GM23338 (cell line): Measurements from ENCODE around the gene TBCD. TPM values are rescaled to one million over a fixed set of nuclear protein-coding genes. Genes with fewer than 3 reads are reported as not detected.
A peak's percentile ranks its signal among the peaks of the same experiment; 100 is the strongest.

Experiments used
- ATAC-seq: fragments of 200-7000 bp; cut with Tn5 transposase; 3 replicates; pipeline ENCODE4 v1.9.1; 2020
- DNase-seq: peaks from one replicate; pipeline ENCODE4 v3.0.0-alpha.2; 2015; ENCODE audit warnings: low spot score
- H2AFZ ChIP-seq: fragments of 200-600 bp; sonication (generic); 2 replicates; pipeline ENCODE4 v1.8.0; 2016; ENCODE audit warnings: antibody characterized with exemption, mild to moderate bottlenecking, moderate library complexity
- H3F3A ChIP-seq: fragments of 200-600 bp; sonication (generic); replicated peaks from 2 replicates; pipeline ENCODE4 v1.8.0; 2017; ENCODE audit warnings: antibody characterized with exemption, mixed run types, low read depth
- H3K27ac ChIP-seq: fragments of 200-600 bp; sonication (generic); 2 replicates; pipeline ENCODE4 v1.6.1; 2016; ENCODE audit warnings: low read depth
- H3K27me3 ChIP-seq: fragments of 200-600 bp; sonication (generic); 2 replicates; pipeline ENCODE4 v1.8.0; 2016; ENCODE audit warnings: mild to moderate bottlenecking, mixed run types, moderate library complexity; ENCODE audit not compliant: insufficient read depth
- H3K36me3 ChIP-seq: fragments of 200-600 bp; sonication (generic); 2 replicates; pipeline ENCODE4 v1.8.0; 2016; ENCODE audit warnings: mild to moderate bottlenecking; ENCODE audit not compliant: insufficient read depth
- H3K4me1 ChIP-seq: fragments of 200-600 bp; sonication (generic); 2 replicates; pipeline ENCODE4 v1.8.0; 2016; ENCODE audit warnings: mild to moderate bottlenecking, moderate library complexity; ENCODE audit not compliant: insufficient read depth
- H3K4me2 ChIP-seq: fragments of 200-600 bp; sonication (generic); 2 replicates; pipeline ENCODE4 v1.7.1; 2017; ENCODE audit warnings: mixed run types
- H3K4me3 ChIP-seq: fragments of 200-600 bp; sonication (generic); 2 replicates; pipeline ENCODE4 v1.6.1; 2016; ENCODE audit warnings: mixed run types
- H3K79me2 ChIP-seq: fragments of 200-600 bp; sonication (generic); replicated peaks from 2 replicates; pipeline ENCODE4 v1.8.0; 2017; ENCODE audit warnings: mild to moderate bottlenecking; ENCODE audit not compliant: insufficient read depth
- H3K9me2 ChIP-seq: fragments of 200-600 bp; sonication (generic); 2 replicates; pipeline ENCODE4 v1.8.0; 2017; ENCODE audit not compliant: insufficient read depth
- H4K20me1 ChIP-seq: fragments of 200-600 bp; sonication (generic); replicated peaks from 2 replicates; pipeline ENCODE4 v1.8.0; 2017; ENCODE audit warnings: mild to moderate bottlenecking; ENCODE audit not compliant: insufficient read depth
- H3K27ac Mint-ChIP-seq: 2 replicates; pipeline ENCODE4 v1.8.0; 2020; ENCODE audit warnings: inconsistent platforms, mild to moderate bottlenecking, moderate library complexity, mixed read lengths
- H3K27me3 Mint-ChIP-seq: 3 replicates; pipeline ENCODE4 v1.8.0; 2022; ENCODE audit warnings: low read depth, mild to moderate bottlenecking, moderate library complexity, mixed read lengths, inconsistent platforms; ENCODE audit not compliant: insufficient read depth, poor library complexity
- H3K36me3 Mint-ChIP-seq: 3 replicates; pipeline ENCODE4 v1.8.0; 2021; ENCODE audit warnings: low read depth, mild to moderate bottlenecking, inconsistent platforms, moderate library complexity, mixed read lengths
- H3K4me1 Mint-ChIP-seq: 3 replicates; pipeline ENCODE4 v1.8.0; 2020; ENCODE audit warnings: mild to moderate bottlenecking, inconsistent platforms, mixed read lengths
- H3K4me3 Mint-ChIP-seq: 3 replicates; pipeline ENCODE4 v1.8.0; 2021; ENCODE audit warnings: moderate library complexity, mild to moderate bottlenecking, inconsistent platforms, mixed read lengths
- H3K9me3 Mint-ChIP-seq: 3 replicates; pipeline ENCODE4 v1.8.0; 2020; ENCODE audit warnings: moderate library complexity, mild to moderate bottlenecking, inconsistent platforms, mixed read lengths
- CREB1 ChIP-seq: fragments of 250-450 bp; sonication (Bioruptor Pico); IDR thresholded peaks from 2 replicates; pipeline ENCODE4 v1.5.0; 2020; ENCODE audit warnings: low read depth, mild to moderate bottlenecking, moderate library complexity
- CTCF ChIP-seq, 2 experiments: fragments of 200-600 bp in 1 of 2; sonication (generic) in 1 of 2; conservative IDR thresholded peaks; 2 replicates each; pipeline versions ENCODE4 v1.5.1 to v1.6.1; 2016 to 2017; ENCODE audit warnings: antibody characterized with exemption in 2 of 2, low read depth in 2 of 2, mild to moderate bottlenecking in 2 of 2, moderate library complexity in 1 of 2
- EZH2 ChIP-seq: fragments of 200-600 bp; sonication (generic); IDR thresholded peaks from one replicate; pipeline ENCODE4 v1.8.0; 2017; ENCODE audit warnings: antibody characterized with exemption, mild to moderate bottlenecking, low read depth; ENCODE audit not compliant: unreplicated experiment
- EZH2phosphoT487 ChIP-seq: fragments of 200-600 bp; sonication (generic); IDR thresholded peaks from one replicate; pipeline ENCODE4 v1.8.1; 2018; ENCODE audit warnings: antibody characterized with exemption; ENCODE audit not compliant: unreplicated experiment
- POLR2AphosphoS5 ChIP-seq: IDR thresholded peaks from 2 replicates; pipeline ENCODE4 v1.6.1; 2016; ENCODE audit warnings: antibody characterized with exemption, low read depth
- REST ChIP-seq: IDR thresholded peaks from one replicate; pipeline ENCODE4 v1.6.1; 2018; ENCODE audit warnings: antibody characterized with exemption; ENCODE audit not compliant: unreplicated experiment
- STAT1 ChIP-seq: IDR thresholded peaks from one replicate; pipeline ENCODE4 v1.6.1; 2016; ENCODE audit warnings: antibody characterized with exemption; ENCODE audit not compliant: unreplicated experiment
- ZNF114 ChIP-seq: fragments of 250-450 bp; sonication (Bioruptor Pico); IDR thresholded peaks from 2 replicates; pipeline ENCODE4 v1.5.0; 2020; ENCODE audit warnings: mild to moderate bottlenecking, moderate library complexity
- ZNF331 ChIP-seq: fragments of 250-450 bp; sonication (Bioruptor Pico); IDR thresholded peaks from 2 replicates; pipeline ENCODE4 v1.5.0; 2020; ENCODE audit warnings: low read depth, mild to moderate bottlenecking, moderate library complexity
- polyA plus RNA-seq: library from polyadenylated mRNA; unstranded; fragments of >200 nt; fragmentation: Nextera tagmentation; extraction: Ambion mirVana; gene quantifications from 2 replicates; pipeline ENCODE4 v1.2.1, GENCODE V29; 2016
- total RNA-seq: library from RNA; depleted of rRNA; stranded (reverse); fragments of >200 nt; shearing (Covaris generic); gene quantifications from 2 replicates; pipeline ENCODE4 v1.2.3, GENCODE V29; 2014
- TF ChIP-seq, protein P1 (sequence below): IDR thresholded peaks from 2 replicates; pipeline ENCODE4 v1.6.1; 2016; ENCODE audit warnings: antibody characterized with exemption

The TBCD gene
- total and polyA plus RNA-seq, 2 experiments from 2014 or later = 75.0 to 116 TPM

DNA sequence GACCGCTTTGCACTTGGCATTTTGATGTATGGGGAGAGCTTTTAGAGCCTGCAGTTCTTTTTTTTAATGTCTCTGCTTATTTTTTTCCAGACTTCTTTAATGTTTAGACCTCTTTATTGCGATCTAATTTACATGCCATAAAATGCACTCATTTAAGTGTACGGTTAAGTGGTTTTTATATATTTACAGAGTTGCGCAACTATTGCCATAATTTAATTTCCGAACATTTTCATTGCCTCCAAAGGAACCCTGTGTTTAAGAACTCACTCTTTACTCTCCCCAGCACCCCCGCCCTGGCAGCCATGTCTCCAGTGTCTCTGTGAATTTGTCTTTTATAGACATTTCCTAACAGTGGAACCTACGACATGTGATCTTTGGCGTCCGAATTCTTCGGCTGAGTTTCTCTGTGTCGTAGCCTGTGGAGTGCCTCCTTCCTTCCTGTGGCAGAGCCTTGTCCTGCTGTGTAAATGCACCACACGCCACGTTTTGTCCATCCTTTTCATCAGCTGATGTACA, 64.0 kb downstream of the TBCD start (continued):
- no peak for TF ChIP-seq CTCF (conservative IDR thresholded peaks at IDR 0.05; ENCODE audit: low read depth in 2 of 2)
- TF ChIP-seq EZH2 = no peak
- TF ChIP-seq CREB1 (CRISPR knock-in tag) = no peak

DNA sequence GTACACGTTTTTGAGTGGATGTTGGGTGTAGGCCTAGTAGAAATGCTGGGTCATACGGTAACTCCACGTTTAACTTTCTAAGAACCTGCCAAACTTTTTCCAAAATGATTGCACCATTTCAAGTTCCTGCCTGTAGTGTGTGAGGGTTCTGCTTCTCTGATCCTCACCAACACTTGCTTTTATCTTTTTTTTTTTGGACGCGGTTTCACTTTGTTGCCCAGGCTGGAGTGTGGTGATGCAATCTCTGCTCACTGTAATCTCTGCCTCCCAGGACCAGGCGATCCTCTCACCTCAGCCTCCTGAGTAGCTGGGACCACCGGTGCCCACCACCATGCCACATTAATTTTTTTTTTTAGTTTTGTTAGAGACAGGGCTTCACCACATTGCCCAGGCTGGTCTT, 64.5 kb downstream of the TBCD start:
- no peaks in the 10 kb centered on the region; the same call in 1 of the 2 replicates for H3F3A ChIP-seq
- TF ChIP-seq CTCF (conservative IDR thresholded peaks at IDR 0.05; ENCODE audit: low read depth in 2 of 2) (no peak), ZNF331 (CRISPR knock-in tag) (no peak), STAT1 (no peak)
- H3K4me1 ChIP-seq = peaks cover 6% of the 10 kb centered on the region; the same call in 1 of the 2 replicates
- DNase-seq = no peak
- H3K27me3 ChIP-seq = no peaks in the 10 kb centered on the region
- peaks cover 26% of the 10 kb centered on the region for H3K36me3 ChIP-seq
- Mint-ChIP-seq H3K36me3 (peaks cover 81% of the 10 kb centered on the region), H3K27ac (0 out of 2 replicates have a peak overlapping the region, but pooled peaks have one; percentile 67), H3K4me1 (peaks cover 25% of the 10 kb centered on the region), H3K27me3 (peaks cover 17% of the 10 kb centered on the region), H3K9me3 (peaks cover 11% of the 10 kb centered on the region; the same call in 2 of the 3 replicates), H3K4me3 (no peak overlapping the region)
- no peaks in the 10 kb centered on the region for H3K9me2 ChIP-seq
- no peak overlapping the region for H2AFZ ChIP-seq
- H4K20me1 ChIP-seq = peaks cover 4% of the 10 kb centered on the region
- H3K79me2 ChIP-seq = peaks cover 7% of the 10 kb centered on the region
- no peak overlapping the region for H3K4me3 ChIP-seq
- H3K27ac ChIP-seq = no peak overlapping the region
- H3K4me2 ChIP-seq = no peak overlapping the region
- ATAC-seq = no peak

- no peak overlapping the region for H3K4me3 ChIP-seq
- no peaks in the 10 kb centered on the region; the same call in 1 of the 2 replicates for H3F3A ChIP-seq
- Mint-ChIP-seq H3K27me3 (peaks cover 22% of the 10 kb centered on the region), H3K4me1 (peaks cover 39% of the 10 kb centered on the region), H3K27ac (no peak overlapping the region), H3K4me3 (no peak overlapping the region), H3K36me3 (peaks cover 82% of the 10 kb centered on the region), H3K9me3 (peaks cover 11% of the 10 kb centered on the region; the same call in 2 of the 3 replicates)
- no peak overlapping the region for H3K27ac ChIP-seq
- ATAC-seq (no peak), DNase-seq (no peak)
- peaks cover 7% of the 10 kb centered on the region for H3K79me2 ChIP-seq
- peaks cover 6% of the 10 kb centered on the region for H4K20me1 ChIP-seq
- no peak overlapping the region for H3K4me2 ChIP-seq
- peaks cover 21% of the 10 kb centered on the region for H3K4me1 ChIP-seq
- H3K27me3 ChIP-seq = no peaks in the 10 kb centered on the region
- no peaks in the 10 kb centered on the region for H3K9me2 ChIP-seq
- H2AFZ ChIP-seq = no peak overlapping the region
- peaks cover 24% of the 10 kb centered on the region for H3K36me3 ChIP-seq
- TF ChIP-seq, protein P1, sequence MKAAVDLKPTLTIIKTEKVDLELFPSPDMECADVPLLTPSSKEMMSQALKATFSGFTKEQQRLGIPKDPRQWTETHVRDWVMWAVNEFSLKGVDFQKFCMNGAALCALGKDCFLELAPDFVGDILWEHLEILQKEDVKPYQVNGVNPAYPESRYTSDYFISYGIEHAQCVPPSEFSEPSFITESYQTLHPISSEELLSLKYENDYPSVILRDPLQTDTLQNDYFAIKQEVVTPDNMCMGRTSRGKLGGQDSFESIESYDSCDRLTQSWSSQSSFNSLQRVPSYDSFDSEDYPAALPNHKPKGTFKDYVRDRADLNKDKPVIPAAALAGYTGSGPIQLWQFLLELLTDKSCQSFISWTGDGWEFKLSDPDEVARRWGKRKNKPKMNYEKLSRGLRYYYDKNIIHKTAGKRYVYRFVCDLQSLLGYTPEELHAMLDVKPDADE = no peak
- no peak for TF ChIP-seq REST
- no peak for TF ChIP-seq CTCF (conservative IDR thresholded peaks at IDR 0.05; ENCODE audit: low read depth in 2 of 2)
- TF ChIP-seq ZNF331 (CRISPR knock-in tag) = no peak
- no peak for TF ChIP-seq STAT1
- TF ChIP-seq CREB1 (CRISPR knock-in tag) = no peak
- no peak for TF ChIP-seq EZH2
- TF ChIP-seq ZNF114 (CRISPR knock-in tag) = no peak
- TF ChIP-seq EZH2phosphoT487 = no peak
- no peak for TF ChIP-seq POLR2AphosphoS5
Measured at GRCh38 chr17:82817947-82818346, 66.1 kb downstream of the TBCD start.
